Measurements from ENCODE around the gene APC. TPM values are rescaled to one million over a fixed set of nuclear protein-coding genes. Genes with fewer than 3 reads are reported as not detected.

APC gene
- total RNA-seq, 1 experiment from 2014 or later = 33.7 TPM

- no peak for DNase-seq (ENCODE audit: low read depth, low spot score)
These were observed 4.1 kb upstream of the APC start for GRCh38 chr5:112733586-112733985.

GRCh38 chr5:112734597-112734996 is 3.1 kb upstream of the APC start:
- ChIA-PET CTCF (no interaction called here), POLR2A (interaction anchor here (0.6 kb wide), 1 partner anchor 204 kb away, joined by 4 read pairs; no protein-coding TSS in a partner anchor)
- intact Hi-C loops (cut with micrococcal nuclease; ENCODE audit: unreplicated experiment) (no loop called here), in situ Hi-C loops (cut with HindIII; ENCODE audit: low pct_unique_long_range_greater_than_20kb, low sequenced_read_pairs) (no loop called here)
- Histone ChIP-seq H3K36me3 (ENCODE audit: control insufficient read depth, insufficient read depth, low read length) (no peaks in the 10 kb centered on the region), H3K27me3 (ENCODE audit: control insufficient read depth, insufficient read depth, low read length) (no peaks in the 10 kb centered on the region), H3K27ac (ENCODE audit: low read length) (no peak overlapping the region), H3K9me3 (ENCODE audit: control insufficient read depth, insufficient read depth, low read depth, low read length) (no peaks in the 10 kb centered on the region), H3K4me3 (ENCODE audit: low read depth in 2 of 2, low read length in 2 of 2) (no peak overlapping the region), H3K4me1 (ENCODE audit: control insufficient read depth, insufficient read depth, low read length) (no peaks in the 10 kb centered on the region; the same call in 1 of the 2 replicates)
- TF ChIP-seq CTCF (IDR thresholded peaks at IDR 0.05) (no peak), REST (IDR thresholded peaks at IDR 0.05; ENCODE audit: insufficient read depth in 1 of 2, low read depth in 2 of 2, low read length in 1 of 2) (no peak), TCF7L2 (IDR thresholded peaks at IDR 0.05; ENCODE audit: low read depth, low read length) (no peak), POLR2AphosphoS5 (IDR thresholded peaks at IDR 0.05; ENCODE audit: low read depth, low read length) (no peak), SIN3A (IDR thresholded peaks at IDR 0.05; ENCODE audit: borderline replicate concordance, insufficient read depth, low read depth, low read length) (no peak)
- DNase-seq (ENCODE audit: low read depth, low spot score) (no peak), ATAC-seq (no peak)
- no TSS peak for BruUV-seq (replicated peaks)

More at GRCh38 chr5:112733586-112733985, 4.1 kb upstream of the APC start:
- TF ChIP-seq SIN3A (IDR thresholded peaks at IDR 0.05; ENCODE audit: borderline replicate concordance, insufficient read depth, low read depth, low read length) (no peak), POLR2AphosphoS5 (IDR thresholded peaks at IDR 0.05; ENCODE audit: low read depth, low read length) (no peak), REST (IDR thresholded peaks at IDR 0.05; ENCODE audit: insufficient read depth in 1 of 2, low read depth in 2 of 2, low read length in 1 of 2) (no peak), TCF7L2 (IDR thresholded peaks at IDR 0.05; ENCODE audit: low read depth, low read length) (no peak), CTCF (IDR thresholded peaks at IDR 0.05) (no peak)
- Histone ChIP-seq H3K27me3 (ENCODE audit: control insufficient read depth, insufficient read depth, low read length) (no peaks in the 10 kb centered on the region), H3K36me3 (ENCODE audit: control insufficient read depth, insufficient read depth, low read length) (no peaks in the 10 kb centered on the region), H3K4me1 (ENCODE audit: control insufficient read depth, insufficient read depth, low read length) (no peaks in the 10 kb centered on the region; the same call in 1 of the 2 replicates), H3K9me3 (ENCODE audit: control insufficient read depth, insufficient read depth, low read depth, low read length) (no peaks in the 10 kb centered on the region), H3K27ac (ENCODE audit: low read length) (no peak overlapping the region), H3K4me3 (ENCODE audit: low read depth in 2 of 2, low read length in 2 of 2) (no peak overlapping the region)
- in situ Hi-C loops (cut with HindIII; ENCODE audit: low pct_unique_long_range_greater_than_20kb, low sequenced_read_pairs) = no loop called here
- CTCF ChIA-PET = no interaction called here
- POLR2A ChIA-PET = no interaction called here
- intact Hi-C loops (cut with micrococcal nuclease; ENCODE audit: unreplicated experiment) = no loop called here
- ATAC-seq = no peak
- no TSS peak for BruUV-seq (replicated peaks)
